Tibial artery (tissue), 4 donors: ENCODE data around the gene ZNF462.

Experiments used
- DNase-seq, 2 donors: peaks; one replicate each; pipeline ENCODE4 v3.0.0-alpha.2; 2019
- H3K27ac ChIP-seq, 2 donors: fragments of 200-600 bp; sonication (generic) in 1 of 2; 1 replicate in 1 of 2; 2 replicates in 1 of 2; pipeline ENCODE4 v1.5.1; 2018 to 2019; ENCODE audit warnings: mild to moderate bottlenecking in 1 of 2
- H3K27me3 ChIP-seq, 2 donors: fragments of 200-600 bp; sonication (generic) in 1 of 2; one replicate each; pipeline versions ENCODE4 v1.5.1 to v1.6.0; 2016 to 2019
- H3K36me3 ChIP-seq, 3 donors: fragments of 200-600 bp; sonication (generic) in 2 of 3; one replicate each; pipeline ENCODE4 v1.5.1; 2016 to 2019; ENCODE audit warnings: mild to moderate bottlenecking in 2 of 3
- H3K4me1 ChIP-seq, 4 donors: fragments of 200-600 bp; sonication (generic) in 2 of 4; 1 replicate in 3 of 4; 2 replicates in 1 of 4; pipeline ENCODE4 v1.5.1; 2016 to 2019
- H3K4me3 ChIP-seq, 2 donors: fragments of 200-600 bp; sonication (generic) in 1 of 2; 1 replicate in 1 of 2; 2 replicates in 1 of 2; pipeline ENCODE4 v1.5.1; 2018 to 2019; ENCODE audit warnings: mild to moderate bottlenecking in 2 of 2
- H3K9me3 ChIP-seq, 3 donors: fragments of 200-600 bp; sonication (generic) in 1 of 3; one replicate each; pipeline ENCODE4 v1.5.1; 2016 to 2019
- intact Hi-C: fragments of 100-400 bp; cut with DNase I; formaldehyde crosslinking; loops from one replicate; pipeline ENCODE4 v1.15.0; 2023; ENCODE audit warnings: low total_unique reads
- TF ChIP-seq, protein P1 (sequence below), 2 experiments: fragments of 200-600 bp in 1 of 2; fragments of 450-650 bp in 1 of 2; IDR thresholded peaks; one replicate each; pipeline ENCODE4 v1.5.1; 2017 to 2019; ENCODE audit warnings: antibody characterized with exemption in 2 of 2, mild to moderate bottlenecking in 1 of 2, moderate library complexity in 1 of 2

ZNF462 gene

DNA sequence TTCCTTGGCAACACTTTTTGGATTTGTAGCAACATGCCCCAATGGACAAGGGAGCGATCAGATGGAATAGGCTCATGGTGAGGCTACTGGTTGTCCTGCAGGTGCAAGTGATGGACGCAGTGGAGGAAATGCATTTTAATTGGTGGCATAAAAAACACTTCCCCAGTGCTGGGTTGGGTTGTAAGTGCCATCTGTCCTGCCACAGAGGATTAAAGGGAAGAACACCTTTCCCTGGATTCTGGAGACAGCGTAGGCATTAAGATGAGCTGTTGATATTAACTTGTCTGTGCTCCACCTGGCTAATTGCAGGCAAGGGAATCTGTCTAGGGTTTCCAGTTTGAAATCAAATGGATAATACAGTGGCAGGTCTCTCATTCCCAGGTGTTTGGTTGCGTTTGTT, 173.4 kb downstream of the ZNF462 start:
- no peak for DNase-seq
- H3K27me3 ChIP-seq, result no peaks in the 10 kb centered on the region
- no peaks in the 10 kb centered on the region for H3K9me3 ChIP-seq
- H3K36me3 ChIP-seq, result no peaks in the 10 kb centered on the region
- intact Hi-C loops, result no loop called here
- no peak overlapping the region for H3K27ac ChIP-seq
- TF ChIP-seq, protein P1, sequence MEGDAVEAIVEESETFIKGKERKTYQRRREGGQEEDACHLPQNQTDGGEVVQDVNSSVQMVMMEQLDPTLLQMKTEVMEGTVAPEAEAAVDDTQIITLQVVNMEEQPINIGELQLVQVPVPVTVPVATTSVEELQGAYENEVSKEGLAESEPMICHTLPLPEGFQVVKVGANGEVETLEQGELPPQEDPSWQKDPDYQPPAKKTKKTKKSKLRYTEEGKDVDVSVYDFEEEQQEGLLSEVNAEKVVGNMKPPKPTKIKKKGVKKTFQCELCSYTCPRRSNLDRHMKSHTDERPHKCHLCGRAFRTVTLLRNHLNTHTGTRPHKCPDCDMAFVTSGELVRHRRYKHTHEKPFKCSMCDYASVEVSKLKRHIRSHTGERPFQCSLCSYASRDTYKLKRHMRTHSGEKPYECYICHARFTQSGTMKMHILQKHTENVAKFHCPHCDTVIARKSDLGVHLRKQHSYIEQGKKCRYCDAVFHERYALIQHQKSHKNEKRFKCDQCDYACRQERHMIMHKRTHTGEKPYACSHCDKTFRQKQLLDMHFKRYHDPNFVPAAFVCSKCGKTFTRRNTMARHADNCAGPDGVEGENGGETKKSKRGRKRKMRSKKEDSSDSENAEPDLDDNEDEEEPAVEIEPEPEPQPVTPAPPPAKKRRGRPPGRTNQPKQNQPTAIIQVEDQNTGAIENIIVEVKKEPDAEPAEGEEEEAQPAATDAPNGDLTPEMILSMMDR (IDR thresholded peaks at IDR 0.05), result no peak
- no peak overlapping the region for H3K4me3 ChIP-seq
- no peaks in the 10 kb centered on the region for H3K4me1 ChIP-seq

DNA sequence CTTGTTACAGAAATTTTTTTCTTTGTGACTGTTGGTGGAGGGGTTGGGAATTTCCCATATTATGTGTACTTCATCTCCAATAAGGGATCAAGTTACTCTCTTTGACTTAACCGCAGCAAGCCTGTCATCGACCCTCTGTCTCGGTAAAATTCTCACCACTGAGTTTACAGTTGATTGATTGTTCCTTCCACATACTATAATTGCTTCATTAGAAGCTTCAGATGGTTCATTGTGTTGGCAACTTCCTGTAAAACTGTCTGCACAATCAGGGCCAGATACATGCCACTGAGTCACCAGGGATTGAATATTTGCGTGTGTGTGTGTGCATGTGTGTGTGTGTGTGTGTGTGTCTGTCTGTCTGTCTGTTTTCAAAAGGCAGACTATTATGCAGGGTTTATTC, 176.6 kb downstream of the ZNF462 start:
- TF ChIP-seq, protein P1 (IDR thresholded peaks at IDR 0.05), result no peak
- Histone ChIP-seq H3K27me3 (no peaks in the 10 kb centered on the region), H3K4me1 (no peaks in the 10 kb centered on the region), H3K36me3 (no peaks in the 10 kb centered on the region), H3K4me3 (no peak overlapping the region), H3K9me3 (no peaks in the 10 kb centered on the region), H3K27ac (no peak overlapping the region)
- no peak for DNase-seq
- intact Hi-C loops, result no loop called here

DNA sequence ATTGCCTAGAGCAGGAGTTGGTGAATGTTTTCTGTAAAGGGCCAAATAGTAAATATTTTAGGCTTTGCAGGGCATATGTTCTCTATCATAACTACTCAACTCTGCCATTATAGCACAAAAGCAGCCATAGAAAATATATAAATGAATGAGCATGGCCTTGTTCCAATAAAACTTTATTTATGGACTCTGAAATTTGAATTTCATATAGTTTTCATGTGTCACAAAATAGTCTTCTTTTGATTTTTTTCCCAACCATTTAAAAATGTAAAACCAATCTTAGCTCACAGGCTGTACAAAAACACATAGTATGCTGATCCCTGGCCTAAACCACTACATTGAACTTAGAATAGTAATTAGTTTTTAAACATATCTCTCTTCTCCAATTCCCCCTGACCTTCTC, 179.6 kb downstream of the ZNF462 start:
- Histone ChIP-seq H3K4me3 (no peak overlapping the region), H3K4me1 (no peaks in the 10 kb centered on the region), H3K27ac (no peak overlapping the region), H3K27me3 (peaks cover 0 to 3% of the 10 kb centered on the region in 2 donors), H3K9me3 (no peaks in the 10 kb centered on the region), H3K36me3 (no peaks in the 10 kb centered on the region)
- DNase-seq, result no peak
- TF ChIP-seq, protein P1 (IDR thresholded peaks at IDR 0.05), result no peak
- intact Hi-C loops, result no loop called here

DNA sequence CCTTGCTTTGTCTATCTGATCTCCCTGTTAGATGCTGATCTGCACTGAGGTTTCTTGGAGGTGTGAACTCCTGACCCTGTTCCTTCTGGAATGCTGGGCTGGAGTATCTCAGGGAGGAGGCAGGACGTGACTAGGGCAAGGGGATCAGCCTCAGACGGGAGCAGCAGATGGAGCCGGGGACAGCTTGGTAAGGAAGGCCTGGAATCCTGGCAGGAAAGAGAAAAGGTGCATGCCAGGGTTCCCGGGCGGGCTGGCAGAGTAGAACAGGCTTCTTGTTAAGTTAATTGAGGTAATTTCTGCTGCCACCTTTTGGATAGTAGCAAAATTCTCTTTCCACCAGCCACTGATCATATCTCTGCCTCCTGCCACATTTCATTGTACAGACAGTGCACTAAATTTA, 180.9 kb downstream of the ZNF462 start:
- TF ChIP-seq, protein P1 (IDR thresholded peaks at IDR 0.05), result no peak
- intact Hi-C loops, result no loop called here
- Histone ChIP-seq H3K4me3 (no peak overlapping the region), H3K27me3 (peaks cover 0 to 5% of the 10 kb centered on the region in 2 donors), H3K36me3 (no peaks in the 10 kb centered on the region), H3K4me1 (no peaks in the 10 kb centered on the region), H3K27ac (no peak overlapping the region), H3K9me3 (no peaks in the 10 kb centered on the region)
- no peak for DNase-seq

- TF ChIP-seq, protein P1 (IDR thresholded peaks at IDR 0.05), result no peak
- H3K4me1 ChIP-seq, result no peaks in the 10 kb centered on the region
- H3K36me3 ChIP-seq, result no peaks in the 10 kb centered on the region
- no peak for DNase-seq
- H3K9me3 ChIP-seq, result no peaks in the 10 kb centered on the region
- intact Hi-C loops, result no loop called here
- peaks cover 0 to 5% of the 10 kb centered on the region in 2 donors for H3K27me3 ChIP-seq
- H3K4me3 ChIP-seq, result no peak overlapping the region
- H3K27ac ChIP-seq, result no peak overlapping the region
Observed at GRCh38 chr9:107044872-107045271, 181.9 kb downstream of the ZNF462 start.

- no peaks in the 10 kb centered on the region for H3K36me3 ChIP-seq
- H3K4me1 ChIP-seq, result no peaks in the 10 kb centered on the region
- no peak overlapping the region for H3K27ac ChIP-seq
- peaks cover 0 to 5% of the 10 kb centered on the region in 2 donors for H3K27me3 ChIP-seq
- H3K4me3 ChIP-seq, result no peak overlapping the region
- intact Hi-C loops, result no loop called here
- TF ChIP-seq, protein P1 (IDR thresholded peaks at IDR 0.05), result no peak
- DNase-seq, result no peak
- no peaks in the 10 kb centered on the region for H3K9me3 ChIP-seq
Observed at GRCh38 chr9:107046692-107047091, 183.7 kb downstream of the ZNF462 start.
